Measurements from ENCODE around the gene VCAM1. TPM values are rescaled to one million over a fixed set of nuclear protein-coding genes. Genes with fewer than 3 reads are reported as not detected.

The VCAM1 gene
- total RNA-seq, 1 experiment from 2014 or later, result 0.63 TPM

- peak; percentile 78 for DNase-seq (ENCODE audit: low read depth)
These were observed 2.1 kb downstream of the VCAM1 start for GRCh38 chr1:100721526-100722207.

GRCh38 chr1:100722221-100722620, 2.7 kb downstream of the VCAM1 start:
- DNase-seq (ENCODE audit: low read depth), result no peak

- no peak for DNase-seq (ENCODE audit: low read depth)
These were observed 4.7 kb downstream of the VCAM1 start for GRCh38 chr1:100724281-100724680.

GRCh38 chr1:100730130-100730529, 10.6 kb downstream of the VCAM1 start:
- DNase-seq (ENCODE audit: low read depth), result peak; percentile 16

- DNase-seq (ENCODE audit: low read depth), result no peak
These were observed 11.8 kb downstream of the VCAM1 start for GRCh38 chr1:100731309-100731708.

- no peak for DNase-seq (ENCODE audit: low read depth)
These were observed 12.2 kb downstream of the VCAM1 start for GRCh38 chr1:100731758-100732157.

- peak; percentile 95 for DNase-seq (ENCODE audit: low read depth)
These were observed 15.1 kb downstream of the VCAM1 start for GRCh38 chr1:100734676-100735075.

- no peak for DNase-seq (ENCODE audit: low read depth)
These were observed 15.7 kb downstream of the VCAM1 start for GRCh38 chr1:100735244-100735643.

GRCh38 chr1:100736324-100736723, 16.8 kb downstream of the VCAM1 start:
- DNase-seq (ENCODE audit: low read depth), result peak; percentile 57

GRCh38 chr1:100736746-100737145, 17.2 kb downstream of the VCAM1 start:
- peak; percentile 90 for DNase-seq (ENCODE audit: low read depth)

- no peak for DNase-seq (ENCODE audit: low read depth)
These were observed 27.0 kb downstream of the VCAM1 start for GRCh38 chr1:100746542-100746932.

- no peak for DNase-seq (ENCODE audit: low read depth)
These were observed 28.2 kb downstream of the VCAM1 start for GRCh38 chr1:100747771-100748170.

- DNase-seq (ENCODE audit: low read depth), result no peak
These were observed 30.7 kb downstream of the VCAM1 start for GRCh38 chr1:100750005-100750885.

GRCh38 chr1:100752791-100753190, 33.2 kb downstream of the VCAM1 start:
- no peak for DNase-seq (ENCODE audit: low read depth)

GRCh38 chr1:100757946-100758345, 38.4 kb downstream of the VCAM1 start:
- DNase-seq (ENCODE audit: low read depth), result no peak

- DNase-seq (ENCODE audit: low read depth), result no peak
These were observed 39.6 kb downstream of the VCAM1 start for GRCh38 chr1:100759188-100759587.

- no peak for DNase-seq (ENCODE audit: low read depth)
These were observed 41.0 kb downstream of the VCAM1 start for GRCh38 chr1:100760511-100760910.

GRCh38 chr1:100762461-100762860, 42.9 kb downstream of the VCAM1 start:
- DNase-seq (ENCODE audit: low read depth), result no peak

GRCh38 chr1:100767176-100767890, 47.8 kb downstream of the VCAM1 start:
- DNase-seq (ENCODE audit: low read depth), result peak; percentile 78

- DNase-seq (ENCODE audit: low read depth), result no peak
These were observed 49.8 kb downstream of the VCAM1 start for GRCh38 chr1:100769323-100769722.

- DNase-seq (ENCODE audit: low read depth), result no peak
These were observed 50.5 kb downstream of the VCAM1 start for GRCh38 chr1:100769906-100770646.

Data from LHCN-M2 (cell line).